GM18520 (cell line): Measurements from ENCODE around the gene COPS6.

Experiments
- ATAC-seq: cut with Tn5 transposase; IDR thresholded peaks from one replicate; pipeline ENCODE4 v1.9.1; 2021; ENCODE audit not compliant: unreplicated experiment

The COPS6 gene

GRCh38 chr7:100088621-100089457, at the start of gene COPS6:
Gene COPS6 (plus strand): TSS chr7:100088969. CDS start chr7:100088991, 22 bp downstream.
- no peak for ATAC-seq

- ATAC-seq: no peak
Observed at GRCh38 chr7:100040575-100040974, 48.2 kb upstream of the COPS6 start.

DNA sequence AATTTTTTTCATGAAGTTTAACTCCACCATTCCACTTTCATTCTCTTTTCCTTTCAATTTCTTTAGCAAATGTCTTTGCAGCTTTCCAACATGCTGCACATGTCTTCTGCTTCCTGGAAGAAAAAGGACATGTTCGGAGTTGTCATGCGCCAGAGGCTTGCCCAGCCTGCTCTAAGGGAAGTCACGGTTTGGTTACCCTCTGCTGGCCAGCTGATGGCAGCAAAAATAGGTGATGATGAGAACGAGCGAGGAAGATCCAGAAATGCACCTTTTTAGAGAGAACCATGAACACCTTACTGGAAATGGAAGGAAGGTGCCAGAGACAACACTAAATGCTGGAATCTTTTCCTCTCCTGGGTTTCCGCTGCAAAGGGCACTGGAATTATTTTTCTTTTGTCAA, 44.1 kb upstream of the COPS6 start:
- ATAC-seq: no peak

- no peak for ATAC-seq
Observed at GRCh38 chr7:100048680-100049079, 40.1 kb upstream of the COPS6 start.

GRCh38 chr7:100049441-100050291, 39.1 kb upstream of the COPS6 start, which contains the start of gene ZSCAN21:
Gene ZSCAN21 (plus strand): TSS chr7:100049774. CDS start chr7:100057007, 7,233 bp downstream.
- peak; percentile 80 for ATAC-seq

GRCh38 chr7:100051611-100052010, 37.2 kb upstream of the COPS6 start:
- no peak for ATAC-seq

- ATAC-seq: no peak
Observed at GRCh38 chr7:100053215-100053614, 35.6 kb upstream of the COPS6 start.

DNA sequence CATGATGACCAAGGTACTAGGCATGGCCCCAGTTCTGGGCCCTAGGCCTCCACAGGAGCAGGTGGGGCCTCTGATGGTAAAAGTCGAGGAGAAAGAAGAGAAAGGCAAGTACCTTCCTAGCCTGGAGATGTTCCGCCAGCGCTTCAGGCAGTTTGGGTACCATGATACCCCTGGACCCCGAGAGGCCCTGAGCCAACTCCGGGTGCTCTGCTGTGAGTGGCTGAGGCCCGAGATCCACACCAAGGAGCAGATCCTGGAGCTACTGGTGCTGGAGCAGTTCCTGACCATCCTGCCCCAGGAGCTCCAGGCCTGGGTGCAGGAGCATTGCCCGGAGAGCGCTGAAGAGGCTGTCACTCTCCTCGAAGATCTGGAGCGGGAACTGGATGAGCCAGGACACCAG, 31.8 kb upstream of the COPS6 start:
- no peak for ATAC-seq

- no peak for ATAC-seq
Observed at GRCh38 chr7:100059251-100059739, 29.5 kb upstream of the COPS6 start.

- no peak for ATAC-seq
Observed at GRCh38 chr7:100061518-100062193, 27.1 kb upstream of the COPS6 start.

DNA sequence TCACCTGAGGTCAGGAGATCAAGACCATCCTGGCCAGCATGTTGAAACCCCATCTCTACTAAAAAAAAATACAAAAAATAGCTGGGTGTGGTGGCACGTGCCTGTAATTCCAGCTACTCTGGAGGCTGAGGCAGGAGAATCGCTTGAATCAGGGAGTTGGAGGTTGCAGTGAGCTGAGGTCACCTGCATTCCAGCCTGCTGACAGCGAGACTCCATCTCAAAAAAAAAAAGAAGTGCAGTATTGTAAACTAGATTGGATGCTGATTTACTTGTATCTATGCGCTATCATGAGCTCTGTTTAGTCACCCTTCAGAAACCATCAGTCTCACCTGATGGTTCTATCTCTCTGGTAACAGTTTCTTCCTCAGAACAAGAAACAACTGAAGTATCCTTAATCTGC, 25.4 kb upstream of the COPS6 start:
- ATAC-seq: no peak

GRCh38 chr7:100064162-100064561, 24.6 kb upstream of the COPS6 start:
- no peak for ATAC-seq

DNA sequence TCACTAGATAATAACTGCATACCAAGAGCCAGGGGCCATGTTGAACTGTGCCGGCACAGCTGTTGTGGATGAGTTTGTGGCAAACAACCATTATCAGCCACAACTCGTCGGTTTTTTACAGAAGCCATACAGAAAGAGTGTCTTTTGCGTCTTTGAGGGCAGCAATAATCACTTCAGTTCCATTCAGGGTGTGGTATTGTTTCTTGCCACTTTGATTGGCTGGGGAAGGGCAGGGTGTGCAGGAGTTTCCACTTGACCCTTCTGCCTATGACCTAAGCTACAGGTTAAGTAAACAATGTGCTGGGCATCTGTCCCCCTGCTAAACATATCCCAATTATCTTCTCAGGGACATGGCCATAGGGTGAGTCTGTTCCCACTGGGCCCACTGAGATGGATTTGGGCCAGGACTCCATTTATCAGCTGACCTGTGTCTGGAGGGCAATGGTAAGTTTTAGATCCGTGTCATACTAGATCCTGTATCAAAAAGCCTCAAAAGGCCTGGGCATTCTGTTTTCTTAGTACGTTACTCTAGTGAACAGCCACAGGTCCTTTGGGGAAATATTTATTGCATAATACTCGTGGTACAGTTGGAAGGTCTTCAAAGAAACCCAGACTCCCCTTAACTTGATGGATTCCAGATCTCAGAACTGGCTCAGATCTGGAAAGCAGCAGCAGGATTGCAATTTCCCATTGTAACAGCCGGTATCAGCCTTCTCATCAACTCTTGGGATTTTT, 23.1 kb upstream of the COPS6 start:
- ATAC-seq: no peak

DNA sequence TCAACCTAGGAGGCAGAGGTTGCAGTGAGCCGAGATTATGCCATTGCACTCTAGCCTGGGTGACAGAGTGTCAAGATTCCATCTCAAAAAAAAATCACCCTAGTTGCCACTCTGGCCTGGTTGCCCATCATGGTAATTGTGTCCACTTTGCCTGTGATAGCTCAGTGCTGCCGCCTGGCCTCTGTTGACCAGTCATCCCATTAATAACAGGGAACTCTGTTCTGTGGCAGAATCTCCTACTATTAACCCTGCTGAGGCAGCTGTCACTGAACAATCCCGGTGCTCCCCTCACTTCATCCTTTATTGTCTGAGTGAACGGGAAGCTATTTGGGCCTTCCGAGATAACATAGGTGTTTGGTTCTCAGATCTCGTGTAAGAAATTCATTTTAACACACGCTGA, 21.8 kb upstream of the COPS6 start:
- no peak for ATAC-seq

DNA sequence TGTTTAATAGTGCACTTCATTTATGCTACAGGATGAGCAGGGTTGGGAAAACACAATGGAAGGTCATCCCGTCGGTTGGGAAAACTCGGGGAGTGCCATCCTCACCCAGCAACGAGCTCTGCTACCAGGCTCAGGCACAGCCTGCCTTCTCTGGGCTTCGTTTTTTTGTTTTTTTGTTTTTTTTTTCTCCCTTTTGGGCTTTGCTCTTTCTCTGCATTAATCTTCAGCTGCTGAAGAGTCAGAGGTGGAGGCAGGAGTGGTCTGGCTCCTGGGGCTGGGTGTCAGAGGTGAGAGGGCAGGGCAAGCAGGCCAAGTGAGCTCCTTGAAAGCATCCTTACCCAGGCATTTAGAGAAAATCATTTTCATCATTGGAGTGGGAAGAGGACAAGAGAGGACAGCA, 18.8 kb upstream of the COPS6 start:
- ATAC-seq: no peak

GRCh38 chr7:100071018-100071723, 17.6 kb upstream of the COPS6 start:
- no peak for ATAC-seq

DNA sequence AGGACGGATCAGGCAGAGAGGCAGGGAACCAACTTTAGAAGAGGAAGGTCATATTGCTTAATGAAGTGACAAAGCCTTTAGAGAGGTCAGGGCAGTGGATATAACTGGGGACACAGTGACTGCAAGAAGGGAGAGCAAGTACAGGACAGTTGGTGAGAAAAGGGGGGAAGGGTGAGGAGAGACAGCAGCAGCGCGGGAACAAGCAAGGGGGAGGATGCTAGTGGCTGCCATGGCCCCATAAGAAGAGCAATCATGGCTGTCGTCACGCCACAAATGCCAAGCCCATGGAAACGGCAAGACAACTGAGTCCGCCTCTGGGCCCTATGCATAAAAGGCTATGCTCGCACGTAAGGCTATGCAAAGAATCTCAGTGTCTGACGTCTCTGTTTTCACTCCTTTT, 16.3 kb upstream of the COPS6 start:
- no peak for ATAC-seq

- ATAC-seq: no peak
Observed at GRCh38 chr7:100074841-100075240, 13.9 kb upstream of the COPS6 start.

- ATAC-seq: no peak
Observed at GRCh38 chr7:100075418-100075817, 13.4 kb upstream of the COPS6 start.

DNA sequence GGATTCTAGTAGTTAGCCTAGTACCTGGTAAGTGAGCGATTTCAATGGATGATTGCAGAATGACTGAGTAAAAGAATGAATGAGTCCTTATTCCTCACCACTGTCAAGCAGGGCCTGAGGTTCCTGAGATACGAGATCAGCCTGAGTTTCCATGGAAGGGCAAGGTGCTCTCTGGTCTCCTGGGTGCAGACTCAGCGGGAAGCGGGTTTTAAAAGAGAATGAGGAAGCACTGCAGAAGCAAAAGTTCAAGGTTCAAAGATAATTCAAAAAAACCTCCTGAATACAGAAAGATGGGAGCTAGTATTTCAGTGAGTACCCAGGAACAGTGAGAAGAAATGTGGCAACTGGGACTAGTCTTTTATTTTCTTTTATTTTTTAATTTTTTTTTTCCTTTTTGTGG, 11.6 kb upstream of the COPS6 start:
- no peak for ATAC-seq
